ENCODE data around the gene ARNT2.

ARNT2 gene

DNA sequence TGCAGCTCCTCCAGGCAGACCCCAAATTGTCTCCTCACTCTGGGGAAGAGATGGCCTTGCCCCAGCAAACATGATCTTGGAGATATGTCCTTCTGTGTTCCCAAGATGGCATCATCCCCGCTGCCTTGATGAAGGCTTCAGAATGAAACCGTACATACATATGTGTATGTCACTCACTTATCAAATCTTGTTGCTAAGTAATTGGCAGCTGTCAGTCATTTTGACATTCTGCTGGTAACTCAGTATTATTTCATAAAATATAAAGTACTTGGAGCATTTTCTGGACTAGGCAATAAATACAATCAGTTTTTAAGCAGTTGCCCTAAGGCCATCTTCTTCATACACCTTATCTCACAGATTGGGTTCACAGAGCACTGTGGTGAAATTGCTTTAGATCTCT, 62.4 kb downstream of the ARNT2 start:
- H3K4me3 ChIP-seq (ENCODE audit: control insufficient read depth, low read depth, low read length) = no peak overlapping the region
- TF ChIP-seq, protein P1, sequence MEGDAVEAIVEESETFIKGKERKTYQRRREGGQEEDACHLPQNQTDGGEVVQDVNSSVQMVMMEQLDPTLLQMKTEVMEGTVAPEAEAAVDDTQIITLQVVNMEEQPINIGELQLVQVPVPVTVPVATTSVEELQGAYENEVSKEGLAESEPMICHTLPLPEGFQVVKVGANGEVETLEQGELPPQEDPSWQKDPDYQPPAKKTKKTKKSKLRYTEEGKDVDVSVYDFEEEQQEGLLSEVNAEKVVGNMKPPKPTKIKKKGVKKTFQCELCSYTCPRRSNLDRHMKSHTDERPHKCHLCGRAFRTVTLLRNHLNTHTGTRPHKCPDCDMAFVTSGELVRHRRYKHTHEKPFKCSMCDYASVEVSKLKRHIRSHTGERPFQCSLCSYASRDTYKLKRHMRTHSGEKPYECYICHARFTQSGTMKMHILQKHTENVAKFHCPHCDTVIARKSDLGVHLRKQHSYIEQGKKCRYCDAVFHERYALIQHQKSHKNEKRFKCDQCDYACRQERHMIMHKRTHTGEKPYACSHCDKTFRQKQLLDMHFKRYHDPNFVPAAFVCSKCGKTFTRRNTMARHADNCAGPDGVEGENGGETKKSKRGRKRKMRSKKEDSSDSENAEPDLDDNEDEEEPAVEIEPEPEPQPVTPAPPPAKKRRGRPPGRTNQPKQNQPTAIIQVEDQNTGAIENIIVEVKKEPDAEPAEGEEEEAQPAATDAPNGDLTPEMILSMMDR (conservative IDR thresholded peaks at IDR 0.05; ENCODE audit: control insufficient read depth, insufficient read depth, low read depth, low read length) = no peak
- DNase-seq (ENCODE audit: low read depth) = no peak

DNA sequence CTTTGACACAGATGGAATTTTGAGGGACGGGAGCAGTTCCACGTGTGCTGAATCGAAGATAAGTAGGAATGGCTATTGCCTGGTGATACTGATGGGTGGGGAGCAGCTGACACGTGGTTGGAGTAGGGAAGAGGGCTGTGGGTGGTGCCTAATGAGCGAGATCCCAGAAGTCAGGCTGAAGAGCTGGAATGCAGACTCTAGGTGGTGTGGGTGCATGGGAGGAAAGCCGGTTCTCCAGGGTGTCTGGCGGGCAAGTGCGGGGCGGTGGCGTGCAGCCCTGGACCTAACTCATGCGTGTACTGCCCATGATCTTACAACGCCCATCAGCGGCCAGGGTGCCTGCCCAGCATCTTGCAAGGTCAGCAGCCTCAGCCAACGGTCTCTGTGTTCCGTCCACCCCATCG, 63.1 kb downstream of the ARNT2 start:
- TF ChIP-seq, protein P1 (conservative IDR thresholded peaks at IDR 0.05; ENCODE audit: control insufficient read depth, insufficient read depth, low read depth, low read length) = no peak
- DNase-seq (ENCODE audit: low read depth) = no peak
- H3K4me3 ChIP-seq (ENCODE audit: control insufficient read depth, low read depth, low read length) = no peak overlapping the region

DNA sequence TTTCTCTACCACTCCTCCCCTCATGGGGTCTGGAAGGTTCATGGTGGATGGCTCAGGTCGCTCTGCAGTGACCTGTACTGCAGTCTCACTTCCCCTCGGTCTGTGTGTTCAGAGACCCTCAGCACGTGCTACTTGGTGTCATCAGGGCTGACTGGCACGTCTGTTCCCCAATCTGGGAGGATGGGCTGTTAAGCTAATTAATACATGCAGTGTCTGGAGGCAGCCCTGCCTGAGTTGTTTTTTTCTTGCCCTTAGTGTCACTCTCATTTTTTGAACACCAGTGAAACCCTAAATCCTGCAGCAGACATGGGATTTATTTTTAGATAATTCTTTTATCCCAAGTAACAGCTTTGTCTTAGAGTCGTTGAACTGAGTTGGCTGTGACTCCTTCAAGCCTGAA, 64.6 kb downstream of the ARNT2 start:
- H3K4me3 ChIP-seq (ENCODE audit: control insufficient read depth, low read depth, low read length) = no peak overlapping the region
- TF ChIP-seq, protein P1 (conservative IDR thresholded peaks at IDR 0.05; ENCODE audit: control insufficient read depth, insufficient read depth, low read depth, low read length) = no peak
- DNase-seq (ENCODE audit: low read depth) = no peak

DNA sequence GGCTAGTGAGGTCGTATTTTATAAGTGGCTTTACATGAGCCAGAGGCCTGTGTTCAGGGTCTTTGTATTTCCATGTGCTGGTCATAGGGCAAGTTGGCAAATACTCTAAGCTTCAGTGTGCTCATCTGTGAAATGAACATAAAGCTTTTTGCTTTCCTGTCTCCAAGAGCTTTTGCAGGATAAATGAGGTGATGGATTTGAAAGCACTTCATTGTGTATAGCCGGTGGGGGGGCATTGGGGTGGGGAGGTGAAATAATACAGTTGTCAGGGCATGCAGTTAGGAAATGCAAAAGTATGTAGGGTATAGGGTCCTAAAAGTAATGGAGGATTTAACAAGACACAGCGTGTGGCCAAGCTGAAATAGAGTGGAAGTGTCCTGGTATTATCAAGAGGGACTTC, 67.7 kb downstream of the ARNT2 start:
- no peak for DNase-seq (ENCODE audit: low read depth)
- TF ChIP-seq, protein P1 (conservative IDR thresholded peaks at IDR 0.05; ENCODE audit: control insufficient read depth, insufficient read depth, low read depth, low read length) = no peak
- no peak overlapping the region for H3K4me3 ChIP-seq (ENCODE audit: control insufficient read depth, low read depth, low read length)

DNA sequence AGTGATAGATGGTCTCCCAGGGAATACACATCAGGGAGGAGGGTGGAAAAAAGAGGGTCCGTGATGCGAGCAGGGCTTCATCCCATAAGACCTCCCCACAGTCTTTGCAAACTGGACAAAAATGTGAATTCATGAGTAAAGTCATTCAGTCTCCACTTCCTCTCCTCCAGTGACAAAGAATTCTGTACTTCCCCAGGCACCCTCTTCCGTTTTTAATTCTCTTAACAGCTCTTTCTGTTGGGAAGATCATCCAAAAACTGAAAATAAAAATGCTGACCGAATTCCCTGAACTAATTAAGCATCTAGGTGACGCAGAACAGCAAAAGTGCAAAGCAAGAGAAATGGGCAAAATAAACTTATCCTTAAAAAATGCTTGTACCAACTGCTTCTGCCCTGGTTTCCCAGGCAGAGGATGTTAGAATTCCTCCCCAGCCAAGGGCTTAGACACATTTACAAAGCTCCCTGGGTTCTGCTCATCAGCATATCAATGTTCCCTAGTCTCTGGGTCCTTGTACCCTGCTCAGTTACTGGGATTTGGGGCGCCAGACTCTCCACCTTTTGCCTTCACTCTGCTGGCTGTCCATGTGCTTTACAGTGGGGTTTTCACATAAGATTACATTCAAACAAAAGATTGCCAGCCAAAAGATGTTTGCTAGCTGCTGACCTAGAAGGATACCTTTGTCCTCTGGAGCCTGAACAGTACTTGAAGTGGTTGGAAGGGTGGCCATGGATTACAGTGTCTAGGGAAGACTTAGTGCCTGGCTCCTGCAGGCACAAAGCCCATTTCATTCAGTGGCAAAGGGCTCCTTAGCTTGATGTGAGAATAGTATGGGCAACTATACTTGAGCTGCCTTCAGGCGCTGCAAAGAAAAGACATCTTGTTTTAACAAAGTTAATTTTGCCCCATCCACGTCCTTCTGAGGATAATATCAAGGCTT, 69.4 kb downstream of the ARNT2 start:
- DNase-seq (ENCODE audit: low read depth) = no peak

DNA sequence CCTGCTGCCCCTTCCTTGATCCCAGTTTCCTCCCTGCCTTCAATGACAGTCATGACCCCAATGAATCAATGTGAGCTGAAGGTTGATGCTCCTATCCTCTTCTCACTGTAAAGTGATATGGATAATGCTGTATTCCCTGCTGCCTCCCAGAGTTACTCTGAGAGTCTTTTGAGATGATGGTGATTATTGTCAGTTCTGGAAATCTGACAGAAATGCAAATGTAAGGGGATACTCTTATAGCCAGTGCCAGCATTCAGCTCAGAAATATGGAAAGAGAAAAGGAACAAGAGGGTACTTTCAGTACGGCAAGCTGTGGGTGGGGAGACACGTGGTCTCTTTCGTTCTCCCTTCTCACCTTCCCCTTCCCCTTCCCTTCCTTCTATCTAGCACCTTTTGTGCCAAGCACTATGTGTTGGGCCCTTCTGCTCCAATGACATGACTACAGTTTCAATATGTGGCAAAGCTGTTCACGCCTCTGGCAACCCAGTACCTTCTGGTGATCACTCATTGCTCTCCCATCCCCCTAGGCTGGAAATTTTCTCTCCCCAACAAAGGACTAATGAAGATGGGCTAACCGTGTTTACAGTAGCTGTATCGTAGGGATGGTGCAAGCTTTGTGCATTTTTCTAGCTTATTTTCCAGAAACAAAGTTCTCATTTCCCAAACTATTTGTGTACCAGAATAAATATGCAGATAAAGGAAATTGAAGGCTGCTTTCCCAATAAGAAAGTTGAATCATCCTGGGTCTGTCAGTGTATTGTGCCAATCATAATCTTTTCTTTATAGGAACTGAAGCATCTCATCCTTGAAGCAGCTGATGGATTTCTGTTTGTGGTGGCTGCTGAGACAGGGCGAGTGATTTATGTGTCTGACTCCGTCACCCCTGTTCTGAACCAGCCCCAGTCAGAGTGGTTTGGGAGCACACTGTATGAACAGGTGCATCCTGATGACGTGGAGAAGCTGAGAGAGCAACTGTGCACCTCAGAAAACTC, 70.3 kb downstream of the ARNT2 start:
- H3K4me3 ChIP-seq (ENCODE audit: control insufficient read depth, low read depth, low read length) = no peak overlapping the region
- TF ChIP-seq, protein P1 (conservative IDR thresholded peaks at IDR 0.05; ENCODE audit: control insufficient read depth, insufficient read depth, low read depth, low read length) = no peak
- DNase-seq (ENCODE audit: low read depth) = no peak

More for the DNA sequence above, 69.4 kb downstream of the ARNT2 start:
- H3K4me3 ChIP-seq (ENCODE audit: control insufficient read depth, low read depth, low read length) = no peak overlapping the region
- TF ChIP-seq, protein P1 (conservative IDR thresholded peaks at IDR 0.05; ENCODE audit: control insufficient read depth, insufficient read depth, low read depth, low read length) = no peak

All from fibroblast of mammary gland (primary cell).